ENCODE measurements around the gene ZXDC. TPM values are rescaled to one million over a fixed set of nuclear protein-coding genes. Genes with fewer than 3 reads are reported as not detected.

ZXDC gene
- polyA plus RNA-seq, 3 donors = 29.9 to 34.0 (median 31.6) TPM

DNA sequence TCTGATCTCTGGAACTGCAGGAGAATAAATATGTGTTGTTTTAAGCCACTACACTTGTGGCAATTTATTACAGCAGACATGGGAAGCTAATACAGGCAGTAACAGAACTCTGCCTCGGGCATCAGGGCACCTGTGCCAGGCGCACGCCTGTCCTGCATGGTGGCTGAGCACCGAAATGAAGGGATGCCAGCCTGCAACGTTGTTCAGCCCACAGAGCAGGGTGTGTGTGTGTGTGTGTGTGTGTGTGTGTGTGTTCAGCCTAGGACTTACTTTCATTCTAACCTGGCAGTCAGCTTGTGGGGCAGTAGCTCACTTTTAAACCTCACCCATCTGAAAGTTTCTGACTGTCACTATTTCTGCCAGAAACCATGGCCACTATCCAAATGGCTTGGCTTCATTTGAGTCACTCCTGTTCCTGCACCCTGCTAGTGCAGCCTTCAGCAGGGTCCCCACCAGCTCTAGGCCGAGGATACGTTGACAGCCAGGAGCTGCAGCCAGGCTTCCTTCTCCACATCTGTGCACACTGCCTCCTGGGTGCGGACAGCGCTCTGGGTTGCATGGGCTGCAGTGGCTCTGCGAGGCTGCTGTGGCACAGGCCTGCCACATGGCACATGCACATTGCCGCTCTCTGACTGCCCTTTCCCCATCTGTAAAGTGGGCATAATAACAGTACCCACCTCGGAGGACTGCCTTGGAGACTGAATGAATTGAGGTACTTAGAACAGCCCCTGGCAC, 37.4 kb upstream of the ZXDC start:
- DNase-seq (ENCODE audit: low read depth in 3 of 3, low spot score in 2 of 3) = no peak

DNA sequence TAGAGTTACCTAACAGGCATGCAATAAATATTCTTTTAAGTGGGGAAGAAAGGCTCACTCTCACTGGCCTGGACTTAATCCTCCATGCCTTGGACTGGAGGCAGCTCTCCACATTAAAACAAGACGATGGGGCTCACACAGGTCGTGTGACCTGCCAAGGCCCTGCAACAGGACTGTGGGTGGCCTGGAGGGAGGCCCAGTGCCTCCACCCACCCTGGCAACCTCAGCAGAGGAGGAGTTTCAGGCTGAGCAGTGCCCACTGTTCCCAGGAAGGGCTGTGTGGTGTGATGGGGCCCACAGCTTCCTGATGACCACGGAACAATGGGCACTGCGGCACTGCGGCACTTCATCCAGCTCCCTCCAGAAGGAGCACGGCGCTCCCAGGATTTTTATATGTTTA, 36.3 kb upstream of the ZXDC start:
- no peak for DNase-seq (ENCODE audit: low read depth in 3 of 3, low spot score in 2 of 3)

DNA sequence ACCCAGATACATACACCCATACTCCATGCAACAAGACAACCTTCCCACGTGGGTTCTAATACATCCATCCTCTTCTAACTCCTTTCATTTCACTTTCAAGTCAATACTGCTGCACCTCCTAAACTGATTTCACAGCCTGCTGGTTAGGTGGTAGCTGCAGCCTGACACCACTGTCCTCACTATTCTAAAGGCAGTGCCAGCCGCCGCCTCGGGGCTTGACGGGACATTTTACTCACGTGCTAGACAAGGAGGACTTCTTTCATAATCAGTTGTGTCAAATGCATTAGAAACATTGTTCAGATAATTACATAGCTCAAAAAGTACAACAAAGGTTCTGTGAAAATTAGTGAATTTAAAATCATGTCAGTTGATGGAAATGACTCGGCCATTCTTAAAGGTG, 35.6 kb upstream of the ZXDC start:
- DNase-seq (ENCODE audit: low read depth in 3 of 3, low spot score in 2 of 3) = no peak

DNA sequence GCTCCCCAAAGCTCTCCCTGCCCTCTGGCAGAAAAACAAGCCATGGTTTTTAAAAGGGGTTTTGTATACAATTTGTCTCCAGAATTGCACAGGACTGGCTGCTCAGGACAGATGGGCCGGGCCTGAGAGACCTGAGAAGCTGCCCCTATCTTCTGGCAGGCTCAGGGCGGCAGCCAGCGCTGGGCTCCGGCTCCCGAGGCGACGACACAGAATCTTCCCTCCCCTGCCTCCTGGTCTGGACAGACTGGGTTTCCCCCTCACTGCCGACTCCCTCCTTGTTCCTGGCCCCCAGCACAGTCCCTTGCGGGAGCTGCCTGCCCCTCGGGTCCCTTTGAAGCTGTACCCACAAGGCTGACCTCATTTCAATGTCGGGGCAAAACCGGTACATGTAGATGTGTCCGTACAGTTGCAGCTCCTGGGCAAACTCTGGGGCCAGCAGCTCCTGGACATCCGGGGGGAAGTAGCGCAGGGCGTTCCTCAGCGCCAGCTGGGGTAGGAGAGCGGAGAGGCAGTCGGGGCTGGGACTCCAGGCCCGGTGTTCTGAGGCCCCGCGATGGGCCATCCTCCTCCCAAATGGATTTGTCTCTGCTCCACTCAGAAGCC, 34.7 kb upstream of the ZXDC start:
- no peak for DNase-seq (ENCODE audit: low read depth in 3 of 3, low spot score in 2 of 3)

DNA sequence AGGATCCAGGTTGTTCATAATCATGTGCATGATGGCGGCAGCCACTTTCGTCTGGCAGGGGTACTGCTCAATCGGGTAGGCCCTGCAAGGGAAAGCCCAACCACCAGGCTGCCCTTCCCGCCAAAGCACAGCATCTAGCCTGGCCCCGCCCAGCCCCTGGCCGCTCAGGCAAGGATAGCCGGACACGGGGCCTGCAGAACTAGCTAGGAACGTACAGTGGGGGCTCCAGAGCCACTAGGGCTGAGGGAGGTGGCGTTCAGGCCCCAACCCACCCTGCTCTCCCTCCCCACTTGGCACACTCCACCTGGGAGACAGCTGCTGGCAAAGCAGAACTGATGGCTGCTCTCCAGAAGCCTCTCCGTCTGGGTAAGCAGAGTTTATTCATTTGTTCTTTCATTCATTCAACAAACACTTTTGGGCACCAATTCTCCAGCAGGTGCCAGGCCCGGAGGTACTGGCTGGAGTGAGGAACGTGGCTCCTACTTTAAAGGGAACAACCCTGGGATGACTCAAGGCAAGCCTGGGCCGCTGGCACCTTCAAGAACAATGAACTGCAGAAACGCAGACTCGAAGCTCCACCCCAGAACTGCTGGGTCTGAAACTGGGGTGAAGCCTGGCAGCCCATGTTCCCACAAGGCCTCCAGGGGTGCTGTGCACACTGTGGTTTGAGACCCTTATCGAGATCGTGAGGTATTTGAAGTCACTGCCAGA, 34.1 kb upstream of the ZXDC start:
- DNase-seq (ENCODE audit: low read depth in 3 of 3, low spot score in 2 of 3) = no peak

DNA sequence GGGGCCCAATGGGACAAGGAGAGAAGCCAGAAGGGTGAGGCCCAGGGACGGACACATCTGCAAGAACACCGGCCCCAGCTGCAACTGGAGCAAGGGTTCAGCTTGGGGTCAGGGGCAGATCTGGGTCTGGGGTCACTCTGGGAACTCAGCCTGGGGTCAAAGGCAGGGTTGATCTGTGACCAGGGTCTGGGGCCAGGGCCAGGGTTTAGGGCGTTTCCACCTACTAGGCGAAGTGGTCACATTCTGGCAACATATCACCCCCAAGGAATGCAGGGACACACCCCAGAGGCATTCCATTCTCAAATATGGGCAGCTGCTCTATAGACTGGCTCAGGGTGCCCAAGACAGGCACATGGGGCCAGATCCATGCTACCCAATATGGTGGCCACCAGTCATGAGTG, 32.9 kb upstream of the ZXDC start:
- no peak for DNase-seq (ENCODE audit: low read depth in 3 of 3, low spot score in 2 of 3)

DNA sequence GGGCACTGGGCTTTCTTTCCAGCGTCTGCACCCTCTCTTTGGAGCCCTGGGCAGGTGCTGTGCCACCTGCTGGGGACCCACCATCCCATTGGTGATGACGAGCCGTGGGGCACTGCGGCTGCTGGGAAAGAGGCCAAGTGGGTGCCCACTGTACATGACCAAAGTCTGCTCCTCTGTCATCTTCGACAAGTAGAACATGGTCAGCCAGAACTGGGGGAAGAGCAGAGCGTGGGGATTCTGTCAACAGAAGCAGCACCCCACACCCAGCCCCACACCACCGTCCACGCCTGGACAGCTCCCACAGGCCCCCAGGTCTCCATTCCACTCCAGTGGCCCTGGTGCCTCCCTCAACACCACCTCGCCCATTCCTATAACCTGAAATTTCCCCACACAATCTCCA, 32.2 kb upstream of the ZXDC start:
- DNase-seq (ENCODE audit: low read depth in 3 of 3, low spot score in 2 of 3) = no peak

DNA sequence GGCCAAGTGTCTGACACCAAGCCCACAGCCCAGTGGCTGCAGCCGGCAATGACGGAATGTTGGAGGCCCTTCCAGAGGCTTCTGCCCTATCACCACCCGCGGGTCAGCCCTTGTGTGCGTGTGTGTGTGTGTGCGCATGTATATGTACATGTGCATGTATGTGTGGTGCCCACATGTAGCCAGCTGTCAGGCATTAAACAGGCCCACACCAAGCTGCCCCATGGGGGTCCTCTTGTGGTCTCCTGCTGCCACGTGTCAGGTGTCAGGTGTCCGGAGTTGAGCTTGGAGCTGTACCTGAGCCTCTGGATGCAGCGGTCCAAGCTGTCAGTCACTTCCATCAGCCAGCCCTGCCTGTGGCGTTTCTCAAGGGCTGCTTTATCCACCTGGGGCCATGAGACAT, 28.0 kb upstream of the ZXDC start:
- DNase-seq (ENCODE audit: low read depth in 3 of 3, low spot score in 2 of 3) = no peak

DNA sequence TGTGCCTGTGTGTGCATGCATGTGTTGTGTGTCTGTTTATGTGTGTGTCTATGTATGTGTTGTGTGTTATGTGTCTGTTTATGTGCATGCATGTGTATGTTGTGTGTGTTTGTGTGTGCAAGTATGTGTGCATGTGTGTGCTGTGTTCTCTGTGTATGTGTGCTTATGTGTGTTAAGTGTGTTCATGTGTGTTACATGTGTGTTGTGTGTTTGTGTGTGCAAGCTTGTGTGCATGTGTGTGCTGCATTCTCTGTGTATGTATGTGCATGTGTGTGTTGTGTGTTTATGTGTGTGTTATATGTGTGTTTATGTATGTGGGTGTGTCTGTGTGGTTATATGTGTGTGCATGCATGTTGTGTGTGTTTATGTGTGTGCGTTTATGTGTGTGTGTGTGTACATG, 27.0 kb upstream of the ZXDC start:
- no peak for DNase-seq (ENCODE audit: low read depth in 3 of 3, low spot score in 2 of 3)

DNA sequence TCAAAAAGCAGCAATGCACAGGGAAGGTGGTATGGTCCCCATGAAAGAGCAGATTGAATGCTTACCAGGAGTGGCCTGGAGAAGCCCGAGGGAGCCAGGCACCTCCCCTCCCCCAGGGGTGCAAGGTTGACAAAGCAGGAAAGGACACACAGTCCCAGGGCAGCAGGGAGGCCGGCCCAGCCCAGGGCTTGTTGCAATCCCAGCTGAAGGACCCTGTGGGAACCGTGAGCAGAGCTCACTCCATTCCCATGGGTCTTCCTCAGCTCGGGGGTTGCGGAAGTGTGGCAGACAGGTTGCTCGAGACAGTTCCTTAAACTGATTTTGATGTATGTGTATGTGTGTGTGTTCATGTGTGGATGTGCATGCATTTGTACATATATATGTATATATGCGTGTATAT, 26.0 kb upstream of the ZXDC start:
- no peak for DNase-seq (ENCODE audit: low read depth in 3 of 3, low spot score in 2 of 3)

DNA sequence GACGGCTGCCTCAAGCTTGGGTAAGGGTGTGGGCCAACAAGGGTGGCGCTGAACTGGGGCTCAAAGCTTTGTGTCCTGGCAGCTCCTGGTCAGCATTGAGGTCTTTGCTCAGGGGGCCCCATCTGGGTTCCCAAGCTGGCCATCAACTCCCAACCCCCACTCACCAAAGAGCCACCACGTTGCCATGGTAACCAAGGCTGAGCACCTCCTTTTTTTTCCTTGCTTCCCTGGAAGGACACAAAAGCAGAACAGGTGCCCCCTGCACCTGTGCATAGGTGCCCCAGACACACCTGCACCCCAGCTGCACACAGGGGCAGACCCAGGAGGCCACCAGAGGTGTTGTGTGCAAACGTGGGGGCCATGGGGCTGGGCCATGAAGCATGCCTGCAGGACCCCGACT, 25.4 kb upstream of the ZXDC start:
- no peak for DNase-seq (ENCODE audit: low read depth in 3 of 3, low spot score in 2 of 3)

DNA sequence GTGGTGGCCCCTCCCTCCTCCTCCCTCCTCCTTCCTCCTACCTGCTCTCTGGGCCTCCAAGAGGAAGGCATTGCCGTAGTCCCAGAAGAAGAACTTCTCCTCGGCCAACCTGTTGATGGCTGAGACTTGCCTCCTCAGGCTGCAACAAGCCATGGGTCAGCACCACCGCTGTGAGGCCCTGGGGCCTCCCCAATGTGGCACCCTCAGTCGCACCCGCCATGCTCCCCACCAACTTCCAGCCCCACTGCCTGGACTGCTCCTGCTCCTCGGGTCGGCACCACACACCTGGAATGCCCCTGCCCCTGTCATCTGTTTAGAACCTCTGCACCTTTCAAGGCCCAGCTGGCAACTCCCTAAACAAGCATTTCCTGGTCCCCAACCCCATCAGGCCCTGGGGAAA, 24.3 kb upstream of the ZXDC start:
- DNase-seq (ENCODE audit: low read depth in 3 of 3, low spot score in 2 of 3) = no peak

DNA sequence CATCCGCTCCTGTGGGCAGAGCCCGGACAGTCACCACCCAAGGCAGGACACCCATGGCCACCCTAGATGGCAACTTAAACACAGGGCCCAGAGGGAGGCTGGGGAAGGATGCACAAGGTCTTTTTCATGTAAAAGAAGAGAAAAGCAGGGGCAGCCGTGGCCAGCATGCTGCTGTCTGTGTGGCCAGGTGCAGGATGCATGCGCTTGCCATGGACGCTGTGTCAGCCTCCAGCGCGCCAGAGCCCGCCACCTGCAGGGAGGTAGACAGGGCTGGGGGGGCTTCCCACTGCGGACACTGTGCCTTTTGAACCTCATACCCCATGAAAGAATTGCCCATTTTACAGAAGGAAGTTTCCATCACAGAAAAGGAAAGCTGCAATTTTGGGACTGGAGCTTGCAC, 23.7 kb upstream of the ZXDC start:
- no peak for DNase-seq (ENCODE audit: low read depth in 3 of 3, low spot score in 2 of 3)

DNA sequence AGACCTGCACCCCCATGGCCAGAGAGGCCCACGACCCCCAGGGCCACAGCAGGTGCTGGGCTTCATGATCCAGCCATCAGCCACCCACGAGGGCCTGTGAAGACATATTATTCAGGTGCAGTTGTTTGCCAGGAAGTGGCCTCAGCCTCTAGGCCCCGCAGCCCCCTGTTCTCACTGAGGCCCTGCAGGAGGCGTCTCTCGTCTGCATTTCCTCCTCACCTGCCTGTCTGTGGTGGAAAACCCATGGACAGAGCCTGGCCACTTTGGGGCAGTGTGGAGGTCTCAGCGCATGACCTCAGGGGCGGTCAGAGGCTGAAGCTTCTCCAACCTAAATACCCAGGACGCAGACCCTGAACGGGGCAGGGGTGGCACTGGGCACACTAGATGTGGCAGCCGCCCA, 23.2 kb upstream of the ZXDC start:
- no peak for DNase-seq (ENCODE audit: low read depth in 3 of 3, low spot score in 2 of 3)

DNA sequence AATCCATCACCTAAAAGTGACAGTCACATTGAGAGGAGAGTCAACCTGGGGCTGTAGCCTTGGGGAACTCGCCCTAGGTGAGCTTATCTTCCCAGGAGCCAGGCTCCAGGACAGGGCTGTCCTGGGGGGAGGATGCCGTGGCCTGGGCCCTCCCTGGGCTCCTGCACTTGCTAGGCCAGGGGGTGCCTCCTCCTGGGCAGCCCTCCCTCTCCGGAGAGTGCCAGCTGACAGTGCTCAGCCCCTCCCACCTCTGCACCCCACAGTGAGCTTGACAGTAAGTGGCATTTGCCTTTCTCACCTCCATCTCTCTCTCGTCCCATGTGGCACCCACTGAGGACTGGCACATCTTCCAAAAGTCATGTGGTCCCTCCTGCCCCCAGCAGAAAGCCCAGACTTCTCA, 22.8 kb upstream of the ZXDC start:
- DNase-seq (ENCODE audit: low read depth in 3 of 3, low spot score in 2 of 3) = no peak

DNA sequence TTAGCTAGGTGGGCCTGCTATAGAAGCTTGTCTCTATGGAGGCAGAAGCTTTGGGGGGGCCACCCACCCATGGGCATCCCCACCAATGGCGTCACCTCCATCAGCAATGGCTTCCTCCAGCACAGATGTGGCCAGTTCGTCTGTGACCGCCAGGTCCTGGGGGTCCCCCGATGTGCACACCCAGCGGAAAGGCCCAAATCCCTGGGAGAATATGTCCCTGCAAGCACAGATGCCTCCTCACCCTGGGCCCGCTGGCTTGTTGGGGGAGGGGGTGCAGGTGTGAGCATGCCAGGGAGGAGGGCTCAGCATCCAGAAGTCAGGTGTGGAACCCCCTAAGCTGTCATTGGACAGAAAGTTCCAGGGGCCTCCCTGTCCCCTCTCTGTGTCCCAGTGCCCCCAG, 22.3 kb upstream of the ZXDC start:
- no peak for DNase-seq (ENCODE audit: low read depth in 3 of 3, low spot score in 2 of 3)

DNA sequence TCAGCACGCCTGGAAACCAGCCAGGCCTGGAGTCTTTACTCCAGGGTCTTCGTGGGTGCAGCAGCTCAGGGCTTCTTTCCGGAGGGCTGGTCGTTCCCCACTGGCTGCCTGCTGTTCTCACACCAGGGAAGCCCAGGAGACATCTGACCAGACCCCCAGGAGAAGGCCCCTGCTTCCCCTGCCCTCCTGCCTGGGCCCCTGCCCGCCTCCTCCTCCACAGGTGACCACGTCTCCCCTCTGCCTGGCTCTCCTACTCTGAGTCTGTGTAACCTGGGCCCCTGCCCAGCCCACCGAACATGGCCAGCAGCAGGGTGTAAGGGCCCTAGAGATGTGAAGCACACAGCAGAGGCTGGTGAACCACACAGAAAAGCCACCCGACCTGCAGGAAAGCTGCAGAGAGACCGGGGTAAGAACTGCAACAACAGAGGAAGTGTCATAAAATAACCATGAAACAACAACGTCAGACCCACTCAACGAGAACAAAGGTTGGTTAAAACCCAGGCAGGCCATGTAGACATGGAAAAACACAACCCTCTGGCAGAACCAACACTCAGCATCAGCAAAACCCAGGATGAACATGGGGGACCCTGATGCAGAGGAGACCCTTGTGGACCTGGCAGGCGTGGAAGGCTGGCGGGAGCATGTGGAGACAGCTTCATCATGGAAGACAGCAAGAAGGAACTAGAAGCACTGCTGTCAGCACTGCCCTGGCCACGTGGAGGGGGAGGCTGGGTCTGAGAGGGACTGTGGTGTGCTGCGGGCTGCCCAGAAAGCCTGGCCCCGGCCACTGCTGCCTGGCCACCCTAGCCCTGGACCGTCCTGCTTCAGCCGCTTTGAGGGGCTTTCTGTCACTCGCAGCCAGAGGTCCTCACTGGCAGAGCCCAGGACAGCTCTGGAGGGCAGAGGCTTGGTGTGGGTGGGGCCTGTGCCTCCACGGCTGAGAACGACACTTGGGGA, 21.5 kb upstream of the ZXDC start:
- DNase-seq (ENCODE audit: low read depth in 3 of 3, low spot score in 2 of 3) = no peak

DNA sequence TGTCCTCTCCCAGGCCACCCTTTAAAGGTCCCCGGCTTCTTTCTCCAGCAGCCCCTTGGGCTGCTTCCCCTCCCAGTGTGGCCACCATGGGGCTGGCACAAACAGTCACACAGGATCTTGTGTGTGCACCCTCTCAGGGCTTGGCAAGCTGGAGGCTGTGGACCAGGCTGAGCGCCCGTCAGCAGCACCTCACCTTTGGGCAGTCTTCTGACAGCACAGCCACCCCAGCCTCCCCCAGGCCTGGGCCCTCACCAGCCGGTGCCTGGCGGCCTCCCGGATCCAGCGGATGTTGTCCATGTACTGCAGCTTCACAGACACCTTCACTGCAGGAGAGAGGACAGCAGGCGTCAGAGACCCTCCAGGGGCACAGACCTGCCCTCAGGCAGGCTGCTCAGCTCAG, 20.1 kb upstream of the ZXDC start:
- no peak for DNase-seq (ENCODE audit: low read depth in 3 of 3, low spot score in 2 of 3)

DNA sequence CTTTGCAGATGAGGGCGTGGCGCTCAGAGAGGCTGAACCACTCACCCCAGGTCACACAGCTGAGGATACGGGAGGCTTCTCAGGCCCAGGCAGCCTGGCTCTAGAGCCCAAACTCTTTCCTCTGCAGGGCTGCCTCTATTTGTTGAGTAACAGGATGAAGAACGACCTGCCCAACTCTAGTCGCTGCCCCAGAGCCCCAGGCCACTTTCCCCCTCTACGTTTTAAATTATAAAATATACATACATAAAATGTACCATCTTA, 19.2 kb upstream of the ZXDC start:
- no peak for DNase-seq (ENCODE audit: low read depth in 3 of 3, low spot score in 2 of 3)

DNA sequence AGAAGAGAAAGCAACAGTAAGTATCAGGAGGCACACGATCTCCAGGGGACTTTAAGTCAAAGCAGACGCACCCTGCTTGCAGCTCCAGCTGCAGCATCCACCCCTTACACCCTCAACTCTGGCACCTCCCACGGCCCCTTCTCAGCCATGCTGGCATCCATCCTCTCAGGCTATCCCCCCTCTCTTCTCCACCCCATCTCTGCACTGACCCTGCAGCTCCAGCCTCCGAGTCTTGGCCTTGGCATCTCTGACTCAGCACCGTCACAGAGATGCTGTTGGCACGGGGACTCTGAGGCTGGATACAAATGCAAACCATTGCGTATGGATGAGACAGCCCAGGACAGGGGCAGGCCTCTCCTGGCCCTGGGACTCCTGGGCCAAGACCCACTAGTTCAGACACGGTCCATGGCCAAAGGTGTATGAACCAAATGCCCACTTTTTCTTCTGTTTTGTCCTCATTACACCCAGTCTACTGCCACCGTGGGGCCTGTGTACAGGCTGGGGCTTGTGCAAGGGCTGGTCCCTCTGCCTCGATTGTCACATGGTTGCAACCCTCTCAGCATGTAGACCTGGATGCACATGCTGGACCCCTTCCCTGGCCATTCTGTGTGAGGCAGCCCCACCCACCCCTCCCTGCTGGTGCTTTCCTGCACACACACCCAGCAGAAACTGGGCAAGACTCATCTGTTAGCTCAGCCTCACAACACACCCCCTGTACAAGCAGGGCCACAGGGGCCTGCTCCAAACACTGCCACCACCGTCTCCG, 18.7 kb upstream of the ZXDC start:
- no peak for DNase-seq (ENCODE audit: low read depth in 3 of 3, low spot score in 2 of 3)

DNA sequence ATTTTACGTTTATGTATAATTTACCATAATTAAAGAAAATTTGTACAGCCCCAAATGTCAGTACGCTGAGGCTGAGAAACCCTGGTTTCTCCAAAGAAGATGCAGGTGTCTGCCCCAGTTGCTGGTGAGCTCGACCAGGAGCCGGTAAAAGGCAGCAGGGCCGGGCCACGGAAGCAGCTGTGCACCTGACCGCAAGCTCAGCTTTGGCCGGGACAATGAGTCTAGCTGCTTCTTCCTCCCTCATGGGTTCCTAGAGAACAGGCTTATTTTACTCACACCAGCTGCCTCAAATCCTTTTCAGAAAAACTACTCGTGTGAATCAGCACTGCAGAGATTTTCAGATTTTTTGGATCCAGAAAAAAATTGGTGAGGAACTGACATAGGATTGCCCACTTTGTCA, 18.0 kb upstream of the ZXDC start:
- DNase-seq (ENCODE audit: low read depth in 3 of 3, low spot score in 2 of 3) = no peak
